Hepatocyte (in vitro differentiated cells): ENCODE measurements around the gene ACTR1A. TPM values are rescaled to one million over a fixed set of nuclear protein-coding genes. Genes with fewer than 3 reads are reported as not detected.

Experiments used
- DNase-seq: peaks from one replicate; pipeline ENCODE4 v3.0.0-alpha.2; 2016; ENCODE audit warnings: low spot score
- H2AFZ ChIP-seq: fragments of 200-600 bp; sonication (generic); 2 replicates; pipeline ENCODE4 v1.6.0; 2016; ENCODE audit warnings: antibody characterized with exemption, mild to moderate bottlenecking
- H3K27ac ChIP-seq: fragments of 200-600 bp; sonication (generic); 2 replicates; pipeline ENCODE4 v1.5.1; 2016; ENCODE audit warnings: mild to moderate bottlenecking
- H3K27me3 ChIP-seq: fragments of 200-600 bp; sonication (generic); 2 replicates; pipeline ENCODE4 v1.6.1; 2016
- H3K36me3 ChIP-seq: fragments of 200-600 bp; sonication (generic); replicated peaks from 2 replicates; pipeline ENCODE4 v1.5.1; 2016; ENCODE audit warnings: low read depth; ENCODE audit not compliant: insufficient read depth
- H3K4me1 ChIP-seq: fragments of 200-600 bp; sonication (generic); 2 replicates; pipeline ENCODE4 v1.5.1; 2016; ENCODE audit warnings: mild to moderate bottlenecking, moderate library complexity; ENCODE audit not compliant: insufficient read depth
- H3K4me2 ChIP-seq: fragments of 200-600 bp; sonication (generic); 2 replicates; pipeline ENCODE4 v1.6.0; 2016
- H3K4me3 ChIP-seq: fragments of 200-600 bp; sonication (generic); 2 replicates; pipeline ENCODE4 v1.5.1; 2016; ENCODE audit warnings: mild to moderate bottlenecking
- H3K79me2 ChIP-seq: fragments of 200-600 bp; sonication (generic); 2 replicates; pipeline ENCODE4 v1.6.0; 2017; ENCODE audit warnings: mild to moderate bottlenecking
- H3K9me2 ChIP-seq: fragments of 200-600 bp; sonication (generic); replicated peaks from 2 replicates; pipeline ENCODE4 v1.6.0; 2017; ENCODE audit warnings: mild to moderate bottlenecking; ENCODE audit not compliant: insufficient read depth
- H3K9me3 ChIP-seq: fragments of 200-600 bp; sonication (generic); 2 replicates; pipeline ENCODE4 v1.5.1; 2016; ENCODE audit warnings: low read depth, mild to moderate bottlenecking
- H4K20me1 ChIP-seq: fragments of 200-600 bp; sonication (generic); 2 replicates; pipeline ENCODE4 v1.6.0; 2016; ENCODE audit warnings: mild to moderate bottlenecking; ENCODE audit not compliant: insufficient read depth, poor library complexity, severe bottlenecking
- CTCF ChIP-seq: fragments of 200-600 bp; sonication (generic); IDR thresholded peaks from 2 replicates; pipeline ENCODE4 v1.5.1; 2016; ENCODE audit warnings: antibody characterized with exemption, mild to moderate bottlenecking; ENCODE audit not compliant: poor library complexity
- EZH2 ChIP-seq: fragments of 200-600 bp; sonication (generic); IDR thresholded peaks from 2 replicates; pipeline ENCODE4 v1.6.1; 2016; ENCODE audit warnings: antibody characterized with exemption, mild to moderate bottlenecking, borderline replicate concordance
- EZH2phosphoT487 ChIP-seq: fragments of 200-600 bp; sonication (generic); IDR thresholded peaks from one replicate; pipeline ENCODE4 v1.6.1; 2018; ENCODE audit warnings: antibody characterized with exemption, mild to moderate bottlenecking, low read depth, moderate library complexity; ENCODE audit not compliant: unreplicated experiment, severe bottlenecking
- WGBS: methylation state at CpG from one replicate; pipeline ENCODE4 v1.1.6; 2016; ENCODE audit warnings: low lambda C conversion rate; ENCODE audit errors: missing lambda C conversion rate; 5-methylcytosine and 5-hydroxymethylcytosine counted together
- polyA plus RNA-seq: library from polyadenylated mRNA; unstranded; fragments of >200 nt; fragmentation: Nextera tagmentation; extraction: Ambion mirVana; gene quantifications from 2 replicates; pipeline ENCODE4 v1.2.1, GENCODE V29; 2016
- total RNA-seq: library from RNA; depleted of rRNA; stranded (reverse); fragments of >200 nt; gene quantifications from 2 replicates; pipeline ENCODE4 v1.2.3, GENCODE V29; 2014

The ACTR1A gene
- total and polyA plus RNA-seq, 2 experiments from 2014 or later, result 86.7 to 90.7 TPM

- H3K79me2 ChIP-seq, result peaks cover 4% of the 10 kb centered on the region
- 91% methylated on average over 2 of the region's 2 CpGs for WGBS
- H3K36me3 ChIP-seq, result no peaks in the 10 kb centered on the region
- H3K9me2 ChIP-seq, result no peaks in the 10 kb centered on the region
- DNase-seq, result no peak
- H3K9me3 ChIP-seq, result no peaks in the 10 kb centered on the region
- TF ChIP-seq CTCF (no peak), EZH2 (no peak), EZH2phosphoT487 (no peak)
- no peak overlapping the region for H3K27ac ChIP-seq
- H3K27me3 ChIP-seq, result no peaks in the 10 kb centered on the region
- no peaks in the 10 kb centered on the region for H3K4me1 ChIP-seq
- no peak overlapping the region for H3K4me2 ChIP-seq
- no peaks in the 10 kb centered on the region for H4K20me1 ChIP-seq
- no peak overlapping the region for H2AFZ ChIP-seq
- H3K4me3 ChIP-seq, result no peak overlapping the region
These were observed 57.7 kb downstream of the ACTR1A start for GRCh38 chr10:102444851-102445250.

- H3K4me2 ChIP-seq, result no peak overlapping the region
- H3K36me3 ChIP-seq, result no peaks in the 10 kb centered on the region
- no peak overlapping the region for H3K27ac ChIP-seq
- H3K27me3 ChIP-seq, result no peaks in the 10 kb centered on the region
- H3K9me3 ChIP-seq, result no peaks in the 10 kb centered on the region
- no peaks in the 10 kb centered on the region for H4K20me1 ChIP-seq
- H3K4me1 ChIP-seq, result peaks cover 23% of the 10 kb centered on the region
- H3K4me3 ChIP-seq, result no peak overlapping the region
- no peak overlapping the region for H2AFZ ChIP-seq
- WGBS, result 69% methylated on average over 1 of the region's 1 CpG
- H3K9me2 ChIP-seq, result no peaks in the 10 kb centered on the region
- TF ChIP-seq EZH2 (no peak), EZH2phosphoT487 (no peak), CTCF (no peak)
- H3K79me2 ChIP-seq, result no peaks in the 10 kb centered on the region
- no peak for DNase-seq
These were observed 64.1 kb downstream of the ACTR1A start for GRCh38 chr10:102438374-102438773.

- Histone ChIP-seq H3K4me2 (no peak overlapping the region), H3K27me3 (no peaks in the 10 kb centered on the region), H3K36me3 (no peaks in the 10 kb centered on the region), H3K79me2 (no peaks in the 10 kb centered on the region), H3K4me3 (no peak overlapping the region), H3K9me3 (no peaks in the 10 kb centered on the region), H3K4me1 (peaks cover 23% of the 10 kb centered on the region), H4K20me1 (no peaks in the 10 kb centered on the region), H2AFZ (no peak overlapping the region), H3K9me2 (no peaks in the 10 kb centered on the region), H3K27ac (no peak overlapping the region)
- 96% methylated on average over 3 of the region's 3 CpGs for WGBS
- DNase-seq, result no peak
- TF ChIP-seq EZH2phosphoT487 (no peak), CTCF (no peak), EZH2 (no peak)
These were observed 65.0 kb downstream of the ACTR1A start for GRCh38 chr10:102437515-102437914.

- 90% methylated on average over 6 of the region's 6 CpGs for WGBS
- Histone ChIP-seq H3K27ac (no peak overlapping the region), H3K4me2 (peak overlapping the region; percentile 71), H3K9me2 (no peaks in the 10 kb centered on the region), H3K4me1 (peaks cover 27% of the 10 kb centered on the region), H2AFZ (no peak overlapping the region), H3K4me3 (no peak overlapping the region), H3K9me3 (no peaks in the 10 kb centered on the region), H3K27me3 (no peaks in the 10 kb centered on the region), H4K20me1 (no peaks in the 10 kb centered on the region), H3K79me2 (peaks cover 7% of the 10 kb centered on the region), H3K36me3 (no peaks in the 10 kb centered on the region)
- TF ChIP-seq CTCF, result no peak
- no peak for TF ChIP-seq EZH2phosphoT487
- TF ChIP-seq EZH2, result no peak
- DNase-seq, result no peak
These were observed 66.2 kb downstream of the ACTR1A start for GRCh38 chr10:102436312-102436711.
